Mesothelial cell of epicardium (in vitro differentiated cells): ENCODE results near the gene NELFB. TPM values are rescaled to one million over a fixed set of nuclear protein-coding genes. Genes with fewer than 3 reads are reported as not detected.
"Not testable (repeated sequence)": the region's sequence is repeated elsewhere in the genome, so short reads cannot be mapped to it uniquely, and the experiment has no call there.

Experiments
- DNase-seq, 2 experiments: peaks; one replicate each; pipeline ENCODE4 v3.0.0; 2021; ENCODE audit warnings: low spot score in 2 of 2; ENCODE audit not compliant: unreplicated experiment in 2 of 2
- H3K27ac Mint-ChIP-seq: 2 replicates; pipeline ENCODE4 v1.8.0; 2021; ENCODE audit warnings: mixed read lengths
- H3K27me3 Mint-ChIP-seq: 2 replicates; pipeline ENCODE4 v1.8.0; 2021; ENCODE audit warnings: low read depth, mixed read lengths
- H3K36me3 Mint-ChIP-seq: 2 replicates; pipeline ENCODE4 v1.8.0; 2021; ENCODE audit warnings: mixed read lengths
- H3K4me1 Mint-ChIP-seq: 2 replicates; pipeline ENCODE4 v1.8.0; 2021; ENCODE audit warnings: mixed read lengths
- H3K4me3 Mint-ChIP-seq: 2 replicates; pipeline ENCODE4 v1.8.0; 2021; ENCODE audit warnings: mild to moderate bottlenecking, moderate library complexity, mixed read lengths
- H3K9me3 Mint-ChIP-seq: 2 replicates; pipeline ENCODE4 v1.8.0; 2021; ENCODE audit warnings: mixed read lengths
- total RNA-seq: library from RNA; stranded (reverse); gene quantifications from 3 replicates; pipeline ENCODE4 v1.2.1, GENCODE V29; 2021
- TF ChIP-seq, protein P1 (sequence below): fragments of 200-600 bp; sonication (generic); IDR thresholded peaks from one replicate; pipeline ENCODE4 v1.5.0; 2021; ENCODE audit warnings: antibody characterized with exemption; ENCODE audit not compliant: unreplicated experiment

The NELFB gene
- total RNA-seq, 1 donor from 2014 or later: 53.3 TPM

DNA sequence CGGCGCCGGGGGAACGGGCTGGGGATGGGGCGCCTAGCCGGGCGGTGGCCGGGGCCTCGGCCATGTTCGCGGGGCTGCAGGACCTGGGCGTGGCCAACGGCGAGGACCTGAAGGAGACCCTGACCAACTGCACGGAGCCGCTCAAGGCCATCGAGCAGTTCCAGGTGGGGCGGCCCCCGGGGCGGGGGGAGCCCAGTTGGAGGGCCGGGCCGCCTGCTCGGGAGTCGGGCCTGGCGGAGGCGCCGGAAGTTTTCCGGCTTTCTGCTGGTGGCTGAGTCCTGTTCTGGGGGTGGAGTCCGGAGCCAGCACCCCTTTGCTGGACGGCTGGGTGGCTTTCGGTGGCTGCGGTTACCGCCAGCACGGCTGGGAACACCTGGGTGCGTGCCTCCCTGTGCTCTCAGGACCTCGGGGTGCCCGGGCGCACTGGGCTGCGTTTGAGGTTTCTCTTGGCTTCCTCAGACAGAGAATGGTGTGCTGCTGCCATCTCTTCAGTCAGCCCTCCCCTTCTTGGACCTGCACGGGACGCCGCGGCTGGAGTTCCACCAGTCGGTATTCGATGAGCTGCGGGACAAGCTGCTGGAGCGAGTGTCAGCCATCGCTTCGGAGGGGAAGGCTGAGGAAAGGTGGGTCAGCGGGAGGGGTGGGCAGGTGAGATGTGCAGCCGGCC, 454 bp downstream of the NELFB start:
- H3K4me3 Mint-ChIP-seq: peak overlapping the region; percentile 89
- H3K9me3 Mint-ChIP-seq: no peaks in the 10 kb centered on the region
- no peak overlapping the region for H3K27ac Mint-ChIP-seq
- H3K27me3 Mint-ChIP-seq: no peaks in the 10 kb centered on the region
- H3K36me3 Mint-ChIP-seq: no peaks in the 10 kb centered on the region
- TF ChIP-seq, protein P1, sequence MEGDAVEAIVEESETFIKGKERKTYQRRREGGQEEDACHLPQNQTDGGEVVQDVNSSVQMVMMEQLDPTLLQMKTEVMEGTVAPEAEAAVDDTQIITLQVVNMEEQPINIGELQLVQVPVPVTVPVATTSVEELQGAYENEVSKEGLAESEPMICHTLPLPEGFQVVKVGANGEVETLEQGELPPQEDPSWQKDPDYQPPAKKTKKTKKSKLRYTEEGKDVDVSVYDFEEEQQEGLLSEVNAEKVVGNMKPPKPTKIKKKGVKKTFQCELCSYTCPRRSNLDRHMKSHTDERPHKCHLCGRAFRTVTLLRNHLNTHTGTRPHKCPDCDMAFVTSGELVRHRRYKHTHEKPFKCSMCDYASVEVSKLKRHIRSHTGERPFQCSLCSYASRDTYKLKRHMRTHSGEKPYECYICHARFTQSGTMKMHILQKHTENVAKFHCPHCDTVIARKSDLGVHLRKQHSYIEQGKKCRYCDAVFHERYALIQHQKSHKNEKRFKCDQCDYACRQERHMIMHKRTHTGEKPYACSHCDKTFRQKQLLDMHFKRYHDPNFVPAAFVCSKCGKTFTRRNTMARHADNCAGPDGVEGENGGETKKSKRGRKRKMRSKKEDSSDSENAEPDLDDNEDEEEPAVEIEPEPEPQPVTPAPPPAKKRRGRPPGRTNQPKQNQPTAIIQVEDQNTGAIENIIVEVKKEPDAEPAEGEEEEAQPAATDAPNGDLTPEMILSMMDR: no peak
- no peak for DNase-seq
- H3K4me1 Mint-ChIP-seq: peaks cover 14% of the 10 kb centered on the region

DNA sequence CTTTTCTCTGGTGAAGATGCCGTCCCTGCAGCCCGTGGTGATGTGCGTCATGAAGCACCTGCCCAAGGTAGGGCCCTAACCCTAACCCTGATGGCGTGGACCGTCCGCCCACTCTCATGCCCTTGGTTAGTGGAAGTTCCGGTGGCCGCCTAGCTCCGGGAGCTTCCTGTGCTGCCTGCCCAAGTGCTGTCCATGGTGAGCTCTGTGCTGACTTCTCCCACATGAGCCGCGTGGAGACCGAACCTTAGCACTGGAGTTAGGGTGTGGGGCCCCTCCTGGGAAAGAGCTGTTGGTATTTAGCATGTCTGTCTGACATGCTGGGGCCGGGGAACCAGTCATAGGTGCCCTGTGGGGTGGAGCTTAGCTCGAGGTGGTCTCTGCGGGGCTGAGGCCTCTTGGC, 1.2 kb downstream of the NELFB start:
- H3K27me3 Mint-ChIP-seq: no peaks in the 10 kb centered on the region
- no peak overlapping the region for H3K27ac Mint-ChIP-seq
- H3K36me3 Mint-ChIP-seq: no peaks in the 10 kb centered on the region
- TF ChIP-seq, protein P1: no peak
- H3K4me3 Mint-ChIP-seq: peak overlapping the region; percentile 89
- no peaks in the 10 kb centered on the region for H3K9me3 Mint-ChIP-seq
- peaks cover 12% of the 10 kb centered on the region for H3K4me1 Mint-ChIP-seq
- DNase-seq: no peak

DNA sequence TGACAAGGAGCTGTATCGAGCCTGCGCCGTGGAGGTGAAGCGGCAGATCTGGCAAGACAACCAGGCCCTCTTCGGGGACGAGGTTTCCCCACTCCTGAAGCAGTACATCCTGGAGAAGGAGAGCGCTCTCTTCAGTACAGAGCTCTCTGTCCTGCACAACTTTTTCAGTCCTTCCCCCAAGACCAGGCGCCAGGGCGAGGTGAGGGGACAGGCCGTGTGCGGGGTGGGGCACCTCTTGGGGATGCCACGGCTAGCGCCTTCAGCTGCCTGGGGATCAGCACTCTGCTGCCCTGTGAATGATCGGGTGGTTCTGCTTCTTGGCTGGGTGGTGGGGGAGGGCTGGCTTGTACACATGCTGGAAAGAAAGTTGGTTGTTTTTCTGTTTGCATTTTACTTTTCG, 1.7 kb downstream of the NELFB start:
- Mint-ChIP-seq H3K27ac (no peak overlapping the region), H3K27me3 (no peaks in the 10 kb centered on the region)
- TF ChIP-seq, protein P1: no peak

DNA sequence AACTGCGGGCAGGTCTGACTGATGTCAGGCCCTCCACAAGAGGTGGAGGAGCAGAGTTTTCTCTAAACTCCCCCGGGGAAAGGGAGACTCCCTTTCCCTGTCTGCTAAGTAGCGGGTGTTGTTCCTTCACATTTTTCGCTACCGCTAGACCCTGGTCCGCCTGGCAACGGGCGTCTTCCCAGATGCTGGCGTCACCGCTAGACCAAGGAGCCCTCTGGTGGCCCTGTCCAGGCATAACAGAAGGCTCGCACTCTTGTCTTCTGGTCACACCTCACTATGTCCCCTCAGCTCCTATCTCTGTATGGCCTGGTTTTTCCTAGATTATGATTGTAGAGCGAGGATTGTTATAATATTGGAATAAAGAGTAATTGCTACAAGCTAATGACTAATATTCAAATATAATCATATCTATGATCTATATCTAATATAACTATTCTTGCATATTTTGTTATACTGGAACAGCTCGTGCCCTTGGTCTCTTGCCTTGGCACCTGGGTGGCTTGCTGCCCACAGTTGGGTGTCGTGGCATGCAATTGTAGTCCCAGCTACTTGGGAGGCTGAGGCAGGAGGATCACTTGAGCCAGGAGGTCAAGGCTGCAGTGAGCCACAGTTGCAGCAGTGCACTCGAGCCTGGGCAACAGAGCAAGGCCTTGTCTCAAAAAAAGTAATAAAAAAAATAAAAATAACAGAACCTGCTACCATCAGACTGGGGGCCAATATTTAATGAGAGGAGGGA, 7.2 kb downstream of the NELFB start:
- TF ChIP-seq, protein P1: peak; percentile 35
- not testable (repeated sequence) for H3K36me3 Mint-ChIP-seq, H3K9me3 Mint-ChIP-seq, H3K4me1 Mint-ChIP-seq, H3K27ac Mint-ChIP-seq, H3K4me3 Mint-ChIP-seq, DNase-seq, H3K27me3 Mint-ChIP-seq

More for the DNA sequence above, 1.7 kb downstream of the NELFB start:
- Mint-ChIP-seq H3K36me3 (peaks cover 5% of the 10 kb centered on the region), H3K9me3 (no peaks in the 10 kb centered on the region), H3K4me3 (peak overlapping the region; percentile 89), H3K4me1 (peaks cover 12% of the 10 kb centered on the region)
- no peak for DNase-seq

DNA sequence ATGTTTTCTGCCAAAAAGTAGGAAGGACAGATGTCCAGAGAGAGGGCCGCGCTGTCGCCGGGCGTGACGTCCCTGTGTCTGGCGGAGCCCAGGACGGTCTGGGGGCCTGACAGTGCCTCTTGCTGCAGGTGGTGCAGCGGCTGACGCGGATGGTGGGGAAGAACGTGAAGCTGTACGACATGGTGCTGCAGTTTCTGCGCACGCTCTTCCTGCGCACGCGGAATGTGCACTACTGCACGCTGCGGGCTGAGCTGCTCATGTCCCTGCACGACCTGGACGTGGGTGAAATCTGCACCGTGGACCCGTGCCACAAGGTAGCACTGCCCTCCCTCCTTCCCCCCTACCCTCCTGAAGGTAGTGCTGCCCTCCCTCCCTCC, 7.8 kb downstream of the NELFB start:
- H3K9me3 Mint-ChIP-seq: no peaks in the 10 kb centered on the region
- DNase-seq: no peak
- H3K27me3 Mint-ChIP-seq: no peaks in the 10 kb centered on the region
- TF ChIP-seq, protein P1: no peak
- peaks cover 7% of the 10 kb centered on the region for H3K36me3 Mint-ChIP-seq
- no peaks in the 10 kb centered on the region for H3K4me1 Mint-ChIP-seq
- H3K4me3 Mint-ChIP-seq: no peak overlapping the region
- H3K27ac Mint-ChIP-seq: no peak overlapping the region
